ENCODE measurements around the gene TMEM131. TPM values are rescaled to one million over a fixed set of nuclear protein-coding genes. Genes with fewer than 3 reads are reported as not detected.

The TMEM131 gene
- total RNA-seq, 1 donor from 2014 or later: 43.9 TPM

GRCh38 chr2:97871096-97871780 is 124.5 kb downstream of the TMEM131 start:
- Mint-ChIP-seq H3K27me3 (ENCODE audit: low read depth) (no peaks in the 10 kb centered on the region), H3K9me3 (peaks cover 18% of the 10 kb centered on the region), H3K36me3 (ENCODE audit: low read depth) (peaks cover 33% of the 10 kb centered on the region), H3K4me1 (peaks cover 42% of the 10 kb centered on the region), H3K4me3 (peak overlapping the region; percentile 67), H3K27ac (ENCODE audit: unreplicated experiment) (peak overlapping the region; percentile 13)
- no peak for DNase-seq (ENCODE audit: low read depth, low spot score)
- no peak for TF ChIP-seq CTCF (conservative IDR thresholded peaks at IDR 0.05)

GRCh38 chr2:97870396-97870843 is 125.3 kb downstream of the TMEM131 start:
- peak; percentile 8 for TF ChIP-seq CTCF (conservative IDR thresholded peaks at IDR 0.05)
- H3K4me3 Mint-ChIP-seq: peak overlapping the region; percentile 67
- peak overlapping the region; percentile 80 for H3K27ac Mint-ChIP-seq (ENCODE audit: unreplicated experiment)
- no peak for DNase-seq (ENCODE audit: low read depth, low spot score)
- H3K27me3 Mint-ChIP-seq (ENCODE audit: low read depth): no peaks in the 10 kb centered on the region
- peaks cover 20% of the 10 kb centered on the region for H3K9me3 Mint-ChIP-seq
- H3K4me1 Mint-ChIP-seq: peaks cover 43% of the 10 kb centered on the region
- H3K36me3 Mint-ChIP-seq (ENCODE audit: low read depth): peaks cover 34% of the 10 kb centered on the region

GRCh38 chr2:97869722-97870346 is 125.9 kb downstream of the TMEM131 start:
- no peak for DNase-seq (ENCODE audit: low read depth, low spot score)
- Mint-ChIP-seq H3K36me3 (ENCODE audit: low read depth) (peaks cover 35% of the 10 kb centered on the region), H3K27ac (ENCODE audit: unreplicated experiment) (peak overlapping the region; percentile 91), H3K4me1 (peaks cover 43% of the 10 kb centered on the region), H3K27me3 (ENCODE audit: low read depth) (no peaks in the 10 kb centered on the region), H3K4me3 (peak overlapping the region; percentile 47), H3K9me3 (peaks cover 22% of the 10 kb centered on the region)
- TF ChIP-seq CTCF (conservative IDR thresholded peaks at IDR 0.05): no peak

- Mint-ChIP-seq H3K27ac (ENCODE audit: unreplicated experiment) (peak overlapping the region; percentile 91), H3K27me3 (ENCODE audit: low read depth) (no peaks in the 10 kb centered on the region), H3K9me3 (peaks cover 26% of the 10 kb centered on the region), H3K4me3 (peak overlapping the region; percentile 47), H3K4me1 (peaks cover 43% of the 10 kb centered on the region), H3K36me3 (ENCODE audit: low read depth) (peaks cover 29% of the 10 kb centered on the region)
- TF ChIP-seq CTCF (conservative IDR thresholded peaks at IDR 0.05): no peak
- peak; percentile 22 for DNase-seq (ENCODE audit: low read depth, low spot score)
These were observed 126.6 kb downstream of the TMEM131 start for GRCh38 chr2:97868986-97869721.

- no peak for TF ChIP-seq CTCF (conservative IDR thresholded peaks at IDR 0.05)
- Mint-ChIP-seq H3K27ac (ENCODE audit: unreplicated experiment) (no peak overlapping the region), H3K36me3 (ENCODE audit: low read depth) (peaks cover 36% of the 10 kb centered on the region), H3K4me3 (no peak overlapping the region), H3K4me1 (peaks cover 17% of the 10 kb centered on the region), H3K9me3 (peaks cover 30% of the 10 kb centered on the region), H3K27me3 (ENCODE audit: low read depth) (no peaks in the 10 kb centered on the region)
- no peak for DNase-seq (ENCODE audit: low read depth, low spot score)
These were observed 131.9 kb downstream of the TMEM131 start for GRCh38 chr2:97863829-97864228.

All from neural crest cell (in vitro differentiated cells).